ENCODE measurements around the gene LTBP1.
A peak's percentile ranks its signal among the peaks of the same experiment; 100 is the strongest.

Gene LTBP1

GRCh38 chr2:33083699-33084387 is 137.1 kb downstream of the LTBP1 start:
- no peak for DNase-seq

DNA sequence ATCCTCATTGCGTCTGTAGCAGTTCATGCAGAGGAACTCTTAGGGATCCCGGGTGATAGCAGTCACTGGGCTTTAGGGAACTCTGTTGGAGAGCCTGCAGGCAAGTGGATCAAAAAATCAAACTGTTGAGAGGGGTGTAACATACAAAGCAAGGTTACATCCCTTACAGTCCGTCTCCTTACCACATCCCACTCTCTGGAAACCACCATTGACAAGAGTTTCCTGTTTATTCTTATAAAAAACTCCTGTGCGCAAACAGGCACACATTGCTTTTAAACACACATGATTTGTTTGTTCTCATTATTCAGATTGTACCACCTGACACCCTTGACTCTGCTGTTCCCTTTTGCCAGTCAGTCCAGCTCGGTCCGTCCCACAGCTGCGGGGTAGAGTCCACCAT is 137.7 kb downstream of the LTBP1 start:
- no peak for DNase-seq

DNA sequence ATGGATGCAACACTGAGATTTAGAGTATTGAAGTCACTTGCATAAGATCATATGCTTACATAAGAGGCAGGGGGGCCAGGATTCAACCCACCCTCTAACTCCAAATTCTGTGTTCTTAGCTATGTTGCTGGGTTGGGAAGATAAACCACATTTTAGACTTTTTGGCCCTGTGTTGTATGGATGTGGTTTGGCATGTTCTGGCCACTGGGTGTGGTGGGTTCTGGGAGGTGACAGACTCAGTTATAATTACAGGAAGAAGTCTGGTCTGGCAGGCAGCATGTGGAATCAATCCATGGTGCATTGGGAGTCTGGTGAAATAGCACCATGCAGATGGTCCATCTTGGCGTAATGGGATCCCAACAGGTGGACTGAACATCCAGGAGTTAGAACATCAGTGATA is 138.9 kb downstream of the LTBP1 start:
- no peak for DNase-seq

DNA sequence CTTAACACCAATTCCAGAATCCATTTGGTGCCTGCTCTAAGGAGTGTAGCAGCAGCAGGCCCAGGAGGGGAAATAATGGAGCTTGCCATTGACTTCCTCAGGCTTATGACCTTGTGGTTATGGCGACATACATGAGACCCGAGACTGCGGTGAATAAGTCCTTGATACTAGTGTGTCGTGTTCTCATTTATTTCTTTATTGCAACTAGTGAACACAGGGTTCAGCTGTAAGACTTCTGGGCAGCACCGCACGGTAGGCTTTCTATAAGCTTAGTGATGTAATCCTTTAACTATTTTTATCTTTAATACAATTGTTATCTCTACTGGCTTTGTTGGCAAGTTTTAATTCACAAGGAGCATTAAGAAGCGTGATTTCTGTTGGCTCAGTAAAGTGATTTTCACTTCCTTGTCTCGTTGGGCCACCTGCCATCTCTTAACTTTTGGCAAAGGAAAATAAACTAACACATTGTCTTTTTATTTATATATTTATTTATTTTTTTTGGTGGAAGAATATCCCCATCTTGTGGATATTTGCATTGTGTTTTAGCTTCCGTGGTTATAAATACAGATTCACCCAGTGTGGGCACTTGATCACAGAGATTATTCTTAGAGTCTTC is 139.8 kb downstream of the LTBP1 start:
- peak; percentile 30 for DNase-seq

DNA sequence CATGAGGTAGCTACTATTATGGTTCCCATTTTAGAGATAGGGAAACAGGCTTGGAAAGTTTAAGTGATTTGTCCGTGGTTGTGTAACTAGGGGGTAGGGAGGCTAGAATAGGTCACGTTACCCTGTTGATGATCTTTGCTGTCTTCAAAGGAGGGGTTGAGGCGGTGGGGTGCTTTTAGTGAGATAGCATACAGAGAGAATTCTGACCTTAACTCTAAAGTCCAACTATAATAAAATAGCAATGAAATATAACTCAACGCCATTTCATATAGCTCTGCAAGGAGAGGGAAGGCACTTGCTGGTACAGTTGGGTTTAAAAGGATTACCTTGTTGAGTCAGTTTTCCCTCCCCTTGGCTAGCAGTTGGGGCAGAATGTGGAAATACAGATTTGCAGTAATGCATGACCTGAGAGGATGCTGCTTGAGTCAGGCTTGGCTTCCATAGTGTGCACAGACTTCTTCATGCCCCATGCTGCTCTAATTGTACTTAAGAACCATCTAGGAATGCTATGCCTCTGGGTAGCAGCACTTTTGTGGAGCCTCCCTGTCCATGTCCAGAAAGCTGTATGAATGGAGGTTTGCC is 143.9 kb downstream of the LTBP1 start:
- DNase-seq: no peak

DNA sequence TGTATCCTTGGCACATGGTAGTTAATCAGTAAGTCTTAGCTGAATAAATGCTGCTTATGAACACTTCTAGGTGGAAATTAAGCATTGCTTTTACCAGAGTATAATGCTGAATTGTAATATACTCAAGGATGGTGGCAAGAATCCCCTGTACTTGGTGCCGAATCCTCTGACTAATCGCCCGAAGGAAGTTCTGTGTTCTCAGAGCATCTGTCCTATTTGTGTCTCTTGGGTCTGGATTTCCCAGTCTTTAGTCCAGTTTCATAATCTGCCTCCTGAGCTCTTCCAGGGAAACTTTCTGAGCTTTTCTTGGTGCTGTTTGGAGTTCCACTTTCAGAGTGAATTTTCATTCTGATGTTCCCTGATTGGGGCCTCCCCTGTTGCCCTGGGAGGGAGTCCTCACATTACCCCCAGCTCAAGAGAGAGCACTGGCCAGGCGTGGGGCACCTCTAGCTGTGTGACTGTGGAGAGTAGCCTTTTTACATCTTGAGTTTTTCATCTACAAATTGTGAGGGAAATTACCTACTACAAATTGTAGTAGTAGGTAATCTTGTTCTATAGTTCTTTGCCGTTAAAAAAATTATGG is 144.9 kb downstream of the LTBP1 start:
- no peak for DNase-seq

DNA sequence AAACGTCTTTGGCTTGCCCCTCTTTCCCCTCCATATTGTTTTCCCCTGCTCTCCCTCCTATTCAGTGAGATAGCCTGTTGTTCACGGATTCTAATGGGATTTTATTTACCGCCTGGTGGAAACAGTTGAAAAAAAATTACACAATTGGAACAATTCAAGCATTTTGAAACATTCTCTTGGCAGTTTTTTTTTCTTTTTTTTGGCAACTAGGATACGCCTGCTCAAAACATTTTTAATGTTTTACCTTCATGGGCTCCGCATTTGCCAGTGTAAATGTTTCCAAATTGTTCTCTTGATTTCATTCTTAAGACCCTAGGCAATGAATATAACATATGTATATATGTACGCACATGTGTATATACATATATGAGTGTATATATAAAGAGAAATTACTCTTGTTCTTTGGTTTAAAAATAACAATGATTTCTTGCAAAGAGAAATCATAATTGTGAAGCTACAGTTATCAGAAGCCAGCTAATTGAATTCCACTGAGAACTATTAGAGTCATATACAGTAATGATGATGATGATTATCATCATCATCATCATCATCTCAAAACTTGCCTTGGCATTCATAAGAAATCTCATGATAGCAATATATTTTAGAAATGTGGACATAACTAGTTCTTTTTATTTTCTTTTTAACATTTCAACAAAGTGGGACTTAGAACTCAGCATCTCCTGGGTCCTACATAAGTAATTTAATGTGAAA is 146.7 kb downstream of the LTBP1 start:
- no peak for DNase-seq

DNA sequence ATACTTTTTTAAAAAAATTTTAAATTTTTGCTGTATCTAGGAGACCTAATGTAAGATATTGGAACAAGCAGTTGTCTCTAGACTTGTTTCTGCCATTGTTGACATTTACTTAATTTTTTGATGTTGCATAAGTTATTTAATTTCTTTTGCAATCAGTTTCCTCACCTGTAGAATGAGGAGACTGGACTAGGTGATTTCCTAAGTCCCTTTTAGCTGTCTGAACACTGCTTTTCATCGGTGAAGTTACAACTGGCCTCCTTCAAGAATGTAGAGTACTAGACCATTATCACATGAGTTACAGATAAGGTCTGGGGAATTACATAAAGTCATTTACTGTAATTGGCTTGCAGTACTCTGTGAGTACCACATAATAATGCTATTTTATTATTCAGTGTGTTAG is 147.6 kb downstream of the LTBP1 start:
- no peak for DNase-seq

DNA sequence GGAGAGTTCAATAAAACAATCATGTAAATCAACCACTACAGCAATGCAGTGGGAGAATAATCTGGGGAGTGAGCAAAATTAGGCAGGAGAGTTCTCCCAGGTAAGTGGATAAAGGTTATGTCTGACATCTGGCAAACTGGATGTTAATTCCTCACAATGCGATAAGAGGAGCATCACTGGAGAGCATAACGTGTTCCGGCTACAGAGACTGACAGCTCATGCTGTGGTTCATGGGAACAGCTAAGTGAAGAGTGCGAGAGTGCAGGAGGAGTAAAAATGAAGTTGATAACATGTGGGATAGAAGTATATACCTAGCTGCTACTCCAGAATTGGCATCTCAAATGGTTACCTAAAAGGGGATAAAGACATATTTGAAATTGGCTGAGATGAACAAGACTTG is 153.2 kb downstream of the LTBP1 start:
- no peak for DNase-seq

DNA sequence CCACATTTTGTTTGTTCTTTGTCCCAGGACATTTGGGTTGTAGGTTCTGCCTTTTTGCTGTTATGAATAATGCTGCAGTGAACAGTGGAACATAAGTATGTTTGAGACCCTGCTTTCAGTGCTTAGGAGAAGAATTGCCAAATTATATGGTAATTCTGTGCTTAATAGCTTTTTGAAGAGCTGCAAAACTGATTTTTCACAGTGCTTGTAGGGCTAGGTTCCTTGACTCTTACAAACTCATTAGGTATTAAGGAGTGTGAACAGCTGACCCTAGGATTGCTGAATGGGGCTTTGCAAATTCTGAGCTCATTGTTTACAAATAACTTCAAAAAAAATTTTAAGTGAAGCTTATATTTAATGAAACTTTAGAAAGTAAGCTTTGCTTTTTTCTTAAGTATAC is 154.2 kb downstream of the LTBP1 start:
- DNase-seq: no peak

DNA sequence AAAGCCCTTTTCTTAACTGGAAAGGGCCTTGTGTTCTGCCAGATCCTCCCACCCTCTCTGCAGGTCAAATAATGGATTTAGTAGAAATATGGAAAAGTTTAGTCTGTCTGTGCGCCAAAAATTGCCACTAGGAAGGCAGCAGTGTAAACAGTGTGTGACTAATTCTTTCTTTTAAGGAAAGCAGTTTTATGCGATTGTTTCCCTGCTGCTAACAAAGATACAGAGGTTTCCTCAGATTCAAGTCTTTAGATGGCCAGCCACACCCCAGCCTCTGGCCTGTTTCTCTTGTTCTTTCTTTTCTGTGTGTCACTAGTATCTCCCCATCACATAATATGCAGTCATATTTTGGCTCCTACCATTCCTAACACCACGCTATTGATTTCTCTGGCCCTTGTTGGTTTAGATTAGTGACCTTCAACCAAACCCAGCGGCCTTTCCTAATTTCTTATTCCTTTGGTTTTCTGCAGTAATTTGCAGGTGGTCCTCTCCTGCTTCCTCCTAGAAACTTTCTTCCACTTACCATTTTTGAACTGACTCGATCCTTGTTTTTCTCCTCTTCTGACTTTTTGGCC is 157.4 kb downstream of the LTBP1 start:
- DNase-seq: peak; percentile 22

DNA sequence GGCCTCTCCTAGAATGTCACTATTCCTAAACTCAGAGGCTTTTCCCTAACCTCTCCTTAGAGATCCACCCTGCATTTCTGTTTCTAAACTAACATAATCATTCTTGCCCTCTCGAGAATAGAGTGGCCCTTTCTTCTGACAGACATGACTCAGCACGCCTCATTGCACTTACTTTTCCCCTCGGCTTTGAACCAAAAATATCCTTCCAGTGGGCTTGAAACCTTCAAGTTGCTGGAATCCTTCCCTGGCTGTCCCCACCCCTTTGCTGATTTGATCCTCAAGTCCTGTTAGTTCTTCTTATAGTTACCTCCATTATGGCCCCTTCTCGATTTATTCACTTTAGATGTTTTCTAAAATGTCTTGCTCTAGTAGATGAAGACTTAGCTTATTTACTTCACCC is 158.0 kb downstream of the LTBP1 start:
- peak; percentile 72 for DNase-seq

- no peak for DNase-seq
Measured at GRCh38 chr2:33106115-33106514, 159.4 kb downstream of the LTBP1 start.

DNA sequence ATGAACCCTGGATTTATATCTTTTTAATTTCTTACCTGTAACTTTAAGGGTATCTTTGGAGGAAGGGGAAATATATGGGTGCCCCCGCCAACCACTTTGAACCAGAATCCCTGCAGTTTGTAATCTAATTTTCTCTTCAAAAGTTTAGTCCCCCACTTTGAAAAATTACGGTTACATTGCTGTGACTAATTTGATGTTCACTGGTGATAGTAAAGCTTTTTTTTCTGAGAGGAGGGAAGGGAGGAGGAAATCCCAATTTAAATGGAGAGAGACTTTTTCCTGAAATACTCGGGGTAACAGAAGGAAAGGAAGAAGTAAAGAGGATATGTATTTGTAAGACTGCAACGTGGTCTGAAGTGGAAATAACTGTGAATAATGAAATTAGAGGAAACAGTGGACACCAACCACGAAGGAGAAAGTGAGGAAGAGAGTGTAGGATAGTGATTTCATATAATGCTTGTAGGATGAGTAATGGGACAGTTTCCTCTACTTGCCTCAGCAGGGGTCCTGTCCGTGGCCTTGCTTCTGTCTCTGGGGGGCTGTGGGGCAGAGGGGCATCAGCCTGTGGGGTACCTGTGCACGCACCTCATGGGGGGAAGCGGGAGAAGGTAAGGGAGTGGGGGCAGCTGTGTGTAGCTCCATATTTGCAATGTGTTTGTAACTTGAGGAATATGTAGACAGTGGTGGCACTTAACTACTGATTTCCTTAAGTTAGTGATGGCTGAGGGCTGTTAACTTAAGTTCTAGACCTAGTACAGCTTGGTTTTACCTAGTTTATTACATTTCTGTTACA is 161.1 kb downstream of the LTBP1 start:
- DNase-seq: peak; percentile 57

DNA sequence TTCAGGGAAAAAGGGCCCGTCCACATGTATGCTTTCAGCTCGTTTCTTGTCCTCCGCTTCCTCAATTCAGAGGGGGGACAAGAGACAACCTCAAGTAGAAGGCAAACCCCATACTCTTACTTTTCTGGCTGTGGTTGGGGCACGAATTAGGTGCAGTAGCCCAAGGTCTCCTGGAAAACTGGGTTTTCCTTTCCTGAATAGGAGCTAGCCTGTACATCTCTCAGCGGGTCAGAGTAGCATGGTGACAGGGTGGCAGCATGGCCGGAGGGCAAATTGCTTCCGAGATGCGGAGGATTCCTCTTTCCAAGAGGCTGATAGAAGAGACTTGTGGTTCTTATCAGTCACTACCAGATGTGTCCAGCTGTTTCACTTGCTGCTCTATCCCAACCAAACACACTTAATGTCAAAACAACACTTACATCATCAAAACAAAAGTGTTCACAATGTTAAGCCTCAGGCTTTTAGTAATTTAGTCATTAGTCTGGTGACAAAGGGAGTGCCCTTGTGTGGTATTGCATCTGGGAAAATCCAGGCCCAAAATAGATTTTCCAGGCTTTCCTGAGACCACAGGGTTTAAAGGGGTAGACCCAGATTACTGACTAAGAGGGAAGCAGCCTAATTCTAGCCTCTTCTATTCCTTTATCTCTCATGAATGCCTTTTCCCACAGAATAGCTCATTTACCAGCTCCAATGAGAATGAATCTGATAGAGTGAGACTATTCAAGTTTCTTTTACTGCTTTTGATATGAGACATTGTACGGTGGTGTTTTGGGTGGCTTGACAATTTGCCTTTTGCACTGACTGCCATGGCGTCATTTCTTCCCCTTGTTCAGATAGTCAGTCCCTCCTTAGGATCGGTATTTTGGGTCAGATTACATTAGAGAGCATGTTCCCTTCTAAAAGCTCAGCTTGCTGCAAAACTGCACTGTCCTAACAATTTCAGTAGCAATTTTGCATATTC is 162.0 kb downstream of the LTBP1 start:
- peak; percentile 47 for DNase-seq

- DNase-seq: peak; percentile 43
Measured at GRCh38 chr2:33110461-33110860, 163.7 kb downstream of the LTBP1 start.

DNA sequence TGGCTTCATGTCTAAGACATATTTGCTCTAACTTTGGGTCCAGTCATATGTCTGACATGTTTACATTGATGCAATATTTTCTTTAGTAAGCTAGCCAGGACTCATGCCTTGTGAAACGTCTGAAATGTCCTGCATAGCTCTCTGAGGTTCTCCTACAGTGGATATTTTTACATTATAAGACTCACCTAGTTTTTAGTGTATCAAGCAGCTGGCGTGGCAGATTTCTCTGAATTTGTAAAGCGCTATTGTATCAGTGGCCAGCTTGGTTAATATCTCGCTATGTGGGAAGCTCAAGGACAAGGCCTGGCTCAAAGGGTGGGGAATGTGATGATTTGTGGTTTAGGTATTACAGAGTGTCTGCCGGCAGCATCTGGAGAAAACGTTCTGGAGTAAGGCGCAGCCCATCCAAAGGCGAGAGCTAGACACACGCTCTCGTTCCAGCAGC is 164.3 kb downstream of the LTBP1 start:
- DNase-seq: peak; percentile 75

DNA sequence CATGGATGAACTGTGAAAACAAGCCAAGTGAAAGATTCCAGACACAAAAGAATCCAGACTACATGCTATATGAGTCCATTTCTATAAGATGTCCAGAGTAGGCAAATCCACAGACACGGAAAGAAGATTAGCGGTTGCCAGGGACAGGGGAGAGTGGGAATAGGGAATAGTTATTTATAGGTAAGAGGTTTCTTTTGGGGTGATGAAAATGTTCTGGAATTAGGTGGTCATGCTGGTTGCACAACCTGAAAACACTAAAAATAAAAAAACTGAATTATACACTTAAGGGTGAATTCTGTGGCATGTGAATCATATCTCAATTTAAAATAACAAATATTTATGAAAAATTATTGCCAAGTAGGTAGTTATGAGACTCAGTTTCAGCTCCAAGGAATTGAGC is 168.4 kb downstream of the LTBP1 start:
- DNase-seq: no peak

- no peak for DNase-seq
Measured at GRCh38 chr2:33115728-33116127, 169.0 kb downstream of the LTBP1 start.

- no peak for DNase-seq
Measured at GRCh38 chr2:33116799-33117198, 170.0 kb downstream of the LTBP1 start.

- no peak for DNase-seq
Measured at GRCh38 chr2:33118651-33119050, 171.9 kb downstream of the LTBP1 start.

All from fibroblast of skin of right biceps (primary cell).